GM18507 (cell line): ENCODE results near the gene SPATA21.
A peak's percentile ranks its signal among the peaks of the same experiment; 100 is the strongest.
"Not testable (repeated sequence)": the region's sequence is repeated elsewhere in the genome, so short reads cannot be mapped to it uniquely, and the experiment has no call there.

Experiments
- DNase-seq: peaks from one replicate; pipeline ENCODE4 v3.0.0; 2011; ENCODE audit warnings: low read depth; ENCODE audit not compliant: insufficient read length; ENCODE audit errors: extremely low spot score
- FAIRE-seq: peaks from 2 replicates; lab custom pipeline; 2011; peaks lifted over from hg19 to GRCh38; lab: Jason Lieb, UNC

SPATA21 gene

GRCh38 chr1:16365146-16365498 is 72.1 kb downstream of the SPATA21 start:
- FAIRE-seq, DNase-seq: not testable (repeated sequence)

- FAIRE-seq (no peak), DNase-seq (no peak)
These were observed 80.4 kb downstream of the SPATA21 start for GRCh38 chr1:16356867-16357266.

- no peak for FAIRE-seq
- no peak for DNase-seq
These were observed 82.6 kb downstream of the SPATA21 start for GRCh38 chr1:16354619-16355018.

GRCh38 chr1:16352842-16353535 is 84.2 kb downstream of the SPATA21 start:
- DNase-seq (no peak), FAIRE-seq (peak; percentile 73)

GRCh38 chr1:16351994-16352841 is 85.0 kb downstream of the SPATA21 start, which contains the start of gene FBXO42:
Gene FBXO42, minus strand, starts transcription at chr1:16352480. Its CDS starts 37,062 bp downstream, at chr1:16315418.
- DNase-seq (peak; percentile 88), FAIRE-seq (peak; percentile 74)

- DNase-seq, result no peak
- no peak for FAIRE-seq
These were observed 85.7 kb downstream of the SPATA21 start for GRCh38 chr1:16351456-16351993.

- FAIRE-seq (no peak), DNase-seq (no peak)
These were observed 87.3 kb downstream of the SPATA21 start for GRCh38 chr1:16349847-16350406.
